K562 (cell line): ENCODE data around the gene SRF. TPM values are rescaled to one million over a fixed set of nuclear protein-coding genes. Genes with fewer than 3 reads are reported as not detected.
A peak's percentile ranks its signal among the peaks of the same experiment; 100 is the strongest.

Experiments used
- CBX1 ChIP-seq: sonication (generic); IDR thresholded peaks from 2 replicates; pipeline ENCODE4 v1.6.1; 2016; ENCODE audit warnings: antibody characterized with exemption, low read depth, mild to moderate bottlenecking
- CREB1 ChIP-seq, 2 experiments: sonication (generic) in 1 of 2; formaldehyde crosslinking in 1 of 2; IDR thresholded peaks; 2 replicates each; pipeline versions ENCODE4 v1.6.1 to v1.8.0; 2012 to 2022; ENCODE audit warnings: inconsistent platforms in 1 of 2, mild to moderate bottlenecking in 1 of 2, missing genetic modification reagents in 1 of 2, moderate library complexity in 1 of 2
- GATA2 ChIP-seq: sonication (generic); formaldehyde crosslinking; IDR thresholded peaks from 2 replicates; pipeline ENCODE4 v1.4.0; 2020; ENCODE audit warnings: mild to moderate bottlenecking, missing genetic modification reagents
- LEF1 ChIP-seq: fragments of 450-650 bp; IDR thresholded peaks from 2 replicates; pipeline ENCODE4 v1.6.1; 2016; ENCODE audit warnings: mild to moderate bottlenecking
- MAZ ChIP-seq, 2 experiments: fragments of 450-650 bp in 1 of 2; sonication (generic) in 1 of 2; formaldehyde crosslinking; IDR thresholded peaks in 1 of 2; conservative IDR thresholded peaks in 1 of 2; 2 replicates each; pipeline versions ENCODE4 v1.4.0 to v1.5.0; 2020; ENCODE audit warnings: mild to moderate bottlenecking in 1 of 2, missing genetic modification reagents in 1 of 2
- PHF20 ChIP-seq: fragments of 450-650 bp; IDR thresholded peaks from 2 replicates; pipeline ENCODE4 v1.6.1; 2018; ENCODE audit not compliant: partially characterized antibody
- TAF1 ChIP-seq: IDR thresholded peaks from 2 replicates; pipeline ENCODE4 v1.6.1; 2011; ENCODE audit warnings: mild to moderate bottlenecking, low read length, moderate library complexity; ENCODE audit not compliant: insufficient read depth, control insufficient read depth, severe bottlenecking; ENCODE audit errors: extremely low read depth
- TCF7L2 ChIP-seq: fragments of 150-350 bp; IDR thresholded peaks from 2 replicates; pipeline ENCODE4 v1.6.1; 2016; ENCODE audit warnings: low read depth, mild to moderate bottlenecking, low read length, moderate library complexity
- ZEB2 ChIP-seq: fragments of 450-650 bp; IDR thresholded peaks from 2 replicates; pipeline ENCODE4 v1.6.1; 2016
- ZFP30 ChIP-seq: fragments of 250-450 bp; sonication (Bioruptor Pico); IDR thresholded peaks from 2 replicates; pipeline ENCODE4 v1.8.0; 2022; ENCODE audit warnings: moderate library complexity, mild to moderate bottlenecking, inconsistent platforms, borderline replicate concordance
- ZNF12 ChIP-seq: sonication (generic); formaldehyde crosslinking; IDR thresholded peaks from 2 replicates; pipeline ENCODE4 v1.4.0; 2020; ENCODE audit warnings: mild to moderate bottlenecking, missing genetic modification reagents
- ZNF3 ChIP-seq: fragments of 250-450 bp; sonication (Bioruptor Pico); IDR thresholded peaks from 2 replicates; pipeline ENCODE4 v1.5.0; 2021; ENCODE audit warnings: mild to moderate bottlenecking, moderate library complexity
- ZNF561 ChIP-seq: fragments of 450-650 bp; formaldehyde crosslinking; conservative IDR thresholded peaks from 2 replicates; pipeline ENCODE4 v1.4.0; 2020; ENCODE audit warnings: mild to moderate bottlenecking, moderate library complexity
- polyA plus RNA-seq, 8 experiments: library from polyadenylated mRNA; depleted of rRNA in 4 of 8; stranded (reverse) in 5 of 8; unstranded in 3 of 8; fragments of >200 nt; fragmentation: Nextera tagmentation in 2 of 8; fragmentation: Illumina TruSeq in 1 of 8; extraction: Ambion mirVana in 2 of 8; extraction: Trizol in 1 of 8; gene quantifications; 2 replicates each; pipeline versions ENCODE4 v1.2.1 to v1.2.3, GENCODE V29; 2011 to 2014; ENCODE audit warnings: inconsistent platforms in 1 of 8, missing spikeins in 1 of 8
- total RNA-seq, 7 experiments: library from RNA; depleted of rRNA in 6 of 7; stranded (reverse); fragments of >200 nt in 6 of 7; fragmentation: Illumina TruSeq in 2 of 7; extraction: Trizol in 2 of 7; gene quantifications; 2 replicates each; pipeline versions ENCODE4 v1.2.1 to v1.2.3, GENCODE V29; 2011 to 2021; ENCODE audit warnings: low replicate concordance in 1 of 7
- TF ChIP-seq, protein P1 (sequence below): IDR thresholded peaks from 2 replicates; pipeline ENCODE4 v1.6.1; 2011; ENCODE audit not compliant: insufficient read length; ENCODE audit errors: extremely low read depth
- TF ChIP-seq, protein P2 (sequence below): sonication (generic); formaldehyde crosslinking; IDR thresholded peaks from 2 replicates; pipeline ENCODE4 v1.8.0; 2022; ENCODE audit warnings: mild to moderate bottlenecking, missing genetic modification reagents
- TF ChIP-seq, protein P3 (sequence below), 2 experiments: fragments of 450-650 bp in 1 of 2; sonication (generic) in 1 of 2; formaldehyde crosslinking in 1 of 2; IDR thresholded peaks in 1 of 2; conservative IDR thresholded peaks in 1 of 2; 2 replicates each; pipeline versions ENCODE4 v1.6.1 to v1.8.1; 2016 to 2023; ENCODE audit warnings: mild to moderate bottlenecking in 2 of 2, moderate library complexity in 2 of 2, inconsistent platforms in 1 of 2, missing genetic modification reagents in 1 of 2
- TF ChIP-seq, protein P4 (sequence below), 2 experiments: IDR thresholded peaks in 1 of 2; conservative IDR thresholded peaks in 1 of 2; 2 replicates each; pipeline ENCODE4 v1.6.1; 2016; ENCODE audit warnings: low read depth in 2 of 2, mild to moderate bottlenecking in 1 of 2, missing compliant biosample characterization in 1 of 2, missing genetic modification characterization in 1 of 2, moderate library complexity in 1 of 2

Gene SRF
- total and polyA plus RNA-seq, 9 of the 15 experiments (the other 6 are each of a cell fraction or from before 2014, with no cell fraction given): 2.5 to 37.0 (median 24.6) TPM

DNA sequence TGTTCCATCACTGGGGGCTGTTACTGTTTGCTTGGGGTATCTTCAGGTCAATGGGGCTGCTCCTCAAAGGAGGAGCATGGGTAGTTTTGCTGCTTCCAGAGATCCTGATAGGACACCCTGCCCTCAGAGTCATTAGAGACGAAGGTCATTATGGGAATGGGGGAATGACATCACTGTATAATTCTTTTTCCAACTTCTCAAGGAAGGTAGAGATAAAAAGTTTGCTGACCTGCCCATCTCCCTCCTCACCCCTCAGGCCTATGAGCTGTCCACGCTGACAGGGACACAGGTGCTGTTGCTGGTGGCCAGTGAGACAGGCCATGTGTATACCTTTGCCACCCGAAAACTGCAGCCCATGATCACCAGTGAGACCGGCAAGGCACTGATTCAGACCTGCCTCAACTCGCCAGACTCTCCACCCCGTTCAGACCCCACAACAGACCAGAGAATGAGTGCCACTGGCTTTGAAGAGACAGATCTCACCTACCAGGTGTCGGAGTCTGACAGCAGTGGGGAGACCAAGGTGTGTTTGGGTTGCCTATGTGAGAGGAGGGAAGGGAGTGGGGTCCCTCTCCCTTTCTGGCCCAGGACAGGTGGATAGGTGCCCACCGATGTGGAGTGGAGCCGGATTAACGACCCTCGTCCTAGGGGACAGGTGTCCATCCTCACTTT is 2.7 kb downstream of the SRF start (continued):
- no peak for TF ChIP-seq ZFP30 (CRISPR knock-in tag)
- no peak for TF ChIP-seq MAZ (CRISPR knock-in tag; conservative IDR thresholded peaks at IDR 0.05 in 1 of 2, IDR thresholded peaks at IDR 0.05 in 1 of 2)
- no peak for TF ChIP-seq ZNF12 (CRISPR knock-in tag)
- TF ChIP-seq, protein P1, sequence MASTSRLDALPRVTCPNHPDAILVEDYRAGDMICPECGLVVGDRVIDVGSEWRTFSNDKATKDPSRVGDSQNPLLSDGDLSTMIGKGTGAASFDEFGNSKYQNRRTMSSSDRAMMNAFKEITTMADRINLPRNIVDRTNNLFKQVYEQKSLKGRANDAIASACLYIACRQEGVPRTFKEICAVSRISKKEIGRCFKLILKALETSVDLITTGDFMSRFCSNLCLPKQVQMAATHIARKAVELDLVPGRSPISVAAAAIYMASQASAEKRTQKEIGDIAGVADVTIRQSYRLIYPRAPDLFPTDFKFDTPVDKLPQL: no peak
- TF ChIP-seq TAF1: no peak
- TF ChIP-seq, protein P2, sequence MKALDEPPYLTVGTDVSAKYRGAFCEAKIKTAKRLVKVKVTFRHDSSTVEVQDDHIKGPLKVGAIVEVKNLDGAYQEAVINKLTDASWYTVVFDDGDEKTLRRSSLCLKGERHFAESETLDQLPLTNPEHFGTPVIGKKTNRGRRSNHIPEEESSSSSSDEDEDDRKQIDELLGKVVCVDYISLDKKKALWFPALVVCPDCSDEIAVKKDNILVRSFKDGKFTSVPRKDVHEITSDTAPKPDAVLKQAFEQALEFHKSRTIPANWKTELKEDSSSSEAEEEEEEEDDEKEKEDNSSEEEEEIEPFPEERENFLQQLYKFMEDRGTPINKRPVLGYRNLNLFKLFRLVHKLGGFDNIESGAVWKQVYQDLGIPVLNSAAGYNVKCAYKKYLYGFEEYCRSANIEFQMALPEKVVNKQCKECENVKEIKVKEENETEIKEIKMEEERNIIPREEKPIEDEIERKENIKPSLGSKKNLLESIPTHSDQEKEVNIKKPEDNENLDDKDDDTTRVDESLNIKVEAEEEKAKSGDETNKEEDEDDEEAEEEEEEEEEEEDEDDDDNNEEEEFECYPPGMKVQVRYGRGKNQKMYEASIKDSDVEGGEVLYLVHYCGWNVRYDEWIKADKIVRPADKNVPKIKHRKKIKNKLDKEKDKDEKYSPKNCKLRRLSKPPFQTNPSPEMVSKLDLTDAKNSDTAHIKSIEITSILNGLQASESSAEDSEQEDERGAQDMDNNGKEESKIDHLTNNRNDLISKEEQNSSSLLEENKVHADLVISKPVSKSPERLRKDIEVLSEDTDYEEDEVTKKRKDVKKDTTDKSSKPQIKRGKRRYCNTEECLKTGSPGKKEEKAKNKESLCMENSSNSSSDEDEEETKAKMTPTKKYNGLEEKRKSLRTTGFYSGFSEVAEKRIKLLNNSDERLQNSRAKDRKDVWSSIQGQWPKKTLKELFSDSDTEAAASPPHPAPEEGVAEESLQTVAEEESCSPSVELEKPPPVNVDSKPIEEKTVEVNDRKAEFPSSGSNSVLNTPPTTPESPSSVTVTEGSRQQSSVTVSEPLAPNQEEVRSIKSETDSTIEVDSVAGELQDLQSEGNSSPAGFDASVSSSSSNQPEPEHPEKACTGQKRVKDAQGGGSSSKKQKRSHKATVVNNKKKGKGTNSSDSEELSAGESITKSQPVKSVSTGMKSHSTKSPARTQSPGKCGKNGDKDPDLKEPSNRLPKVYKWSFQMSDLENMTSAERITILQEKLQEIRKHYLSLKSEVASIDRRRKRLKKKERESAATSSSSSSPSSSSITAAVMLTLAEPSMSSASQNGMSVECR (CRISPR knock-in tag): no peak
- TF ChIP-seq, protein P3, sequence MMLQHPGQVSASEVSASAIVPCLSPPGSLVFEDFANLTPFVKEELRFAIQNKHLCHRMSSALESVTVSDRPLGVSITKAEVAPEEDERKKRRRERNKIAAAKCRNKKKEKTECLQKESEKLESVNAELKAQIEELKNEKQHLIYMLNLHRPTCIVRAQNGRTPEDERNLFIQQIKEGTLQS (IDR thresholded peaks at IDR 0.05): peak; percentile 49; the same call in 1 of the 2 replicates
- TF ChIP-seq, protein P3 (CRISPR knock-in tag; conservative IDR thresholded peaks at IDR 0.05): no peak
- TF ChIP-seq CBX1: no peak
- 0 out of 2 replicates have a peak, but pooled peaks have one; percentile 38 for TF ChIP-seq ZEB2
- no peak for TF ChIP-seq LEF1
- no peak for TF ChIP-seq CREB1 (IDR thresholded peaks at IDR 0.05)
- no peak for TF ChIP-seq CREB1 (CRISPR knock-in tag; IDR thresholded peaks at IDR 0.05)
- TF ChIP-seq ZNF561: no peak
- TF ChIP-seq GATA2 (CRISPR knock-in tag): no peak
- no peak for TF ChIP-seq PHF20
- TF ChIP-seq, protein P4, sequence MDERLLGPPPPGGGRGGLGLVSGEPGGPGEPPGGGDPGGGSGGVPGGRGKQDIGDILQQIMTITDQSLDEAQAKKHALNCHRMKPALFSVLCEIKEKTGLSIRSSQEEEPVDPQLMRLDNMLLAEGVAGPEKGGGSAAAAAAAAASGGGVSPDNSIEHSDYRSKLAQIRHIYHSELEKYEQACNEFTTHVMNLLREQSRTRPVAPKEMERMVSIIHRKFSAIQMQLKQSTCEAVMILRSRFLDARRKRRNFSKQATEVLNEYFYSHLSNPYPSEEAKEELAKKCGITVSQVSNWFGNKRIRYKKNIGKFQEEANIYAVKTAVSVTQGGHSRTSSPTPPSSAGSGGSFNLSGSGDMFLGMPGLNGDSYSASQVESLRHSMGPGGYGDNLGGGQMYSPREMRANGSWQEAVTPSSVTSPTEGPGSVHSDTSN (CRISPR knock-in tag; IDR thresholded peaks at IDR 0.05; ENCODE audit: low read depth): no peak
- TF ChIP-seq, protein P4 (tag; conservative IDR thresholded peaks at IDR 0.05; ENCODE audit: low read depth): no peak
- no peak for TF ChIP-seq TCF7L2
- no peak for TF ChIP-seq ZNF3 (CRISPR knock-in tag)
